AG04450 (cell line): ENCODE measurements around the gene PGM2. TPM values are rescaled to one million over a fixed set of nuclear protein-coding genes. Genes with fewer than 3 reads are reported as not detected.

Source experiments
- CTCF ChIA-PET: fragments of 300-600, 350-600 bp; formaldehyde crosslinking; extraction: SDS; loops from one replicate; lab custom pipeline; 2022; ENCODE audit warnings: antibody characterized with exemption, inconsistent platforms; lab: Charles Lee
- POLR2A ChIA-PET: fragments of 350-600 bp; formaldehyde crosslinking; extraction: SDS; loops from one replicate; lab custom pipeline; 2021; ENCODE audit warnings: antibody characterized with exemption, inconsistent platforms; lab: Yijun Ruan, JAX
- DNase-seq: peaks from one replicate; pipeline ENCODE4 v3.0.0-alpha.2; 2011; ENCODE audit warnings: low read depth, low spot score
- H3K27ac ChIP-seq: one replicate; pipeline ENCODE4 v1.5.1; 2012; ENCODE audit warnings: low read depth, low read length, control low read depth
- H3K27me3 ChIP-seq: one replicate; pipeline ENCODE4 v1.6.0; 2012; ENCODE audit warnings: low read length; ENCODE audit not compliant: control insufficient read depth, insufficient read depth
- H3K4me3 ChIP-seq: 2 replicates; pipeline ENCODE4 v1.5.1; 2011; ENCODE audit warnings: mild to moderate bottlenecking, low read depth, low read length, control low read depth
- H3K9me3 ChIP-seq: 2 replicates; pipeline ENCODE4 v1.5.1; 2012; ENCODE audit warnings: low read length; ENCODE audit not compliant: control insufficient read depth, insufficient read depth
- polyA plus RNA-seq: library from polyadenylated mRNA; depleted of rRNA; stranded (reverse); fragments of >200 nt; gene quantifications from 2 replicates; pipeline ENCODE4 v1.2.3, GENCODE V29; 2011
- TF ChIP-seq, protein P1 (sequence below): IDR thresholded peaks from 2 replicates; pipeline ENCODE4 v1.5.1; 2011; ENCODE audit warnings: low read depth, low read length, control low read depth, inconsistent platforms

Gene PGM2
- polyA plus RNA-seq, 1 experiment, result 24.1 TPM

DNA sequence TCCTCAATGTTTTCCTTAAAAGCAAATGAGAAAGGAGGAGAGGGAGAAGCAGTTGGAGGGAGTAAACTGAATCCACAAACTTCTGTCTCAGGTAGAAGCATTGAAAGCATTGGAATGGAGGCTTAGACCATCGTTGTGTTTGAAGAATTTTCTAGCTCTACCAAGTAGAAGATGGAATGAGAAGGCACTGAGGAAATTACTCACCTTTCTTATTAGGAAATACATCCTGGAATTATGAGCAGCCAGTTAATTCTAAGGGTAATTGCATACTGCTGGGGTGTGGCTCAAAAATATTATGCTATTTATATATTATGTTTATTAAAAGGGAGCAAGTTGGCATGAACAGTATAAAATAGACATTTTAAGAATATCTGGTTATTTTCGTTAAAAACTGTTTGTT is 12.9 kb downstream of the PGM2 start:
- H3K9me3 ChIP-seq, result no peaks in the 10 kb centered on the region
- H3K27me3 ChIP-seq, result no peaks in the 10 kb centered on the region
- no peak overlapping the region for H3K27ac ChIP-seq
- ChIA-PET CTCF (no interaction called here), POLR2A (no interaction called here)
- TF ChIP-seq, protein P1, sequence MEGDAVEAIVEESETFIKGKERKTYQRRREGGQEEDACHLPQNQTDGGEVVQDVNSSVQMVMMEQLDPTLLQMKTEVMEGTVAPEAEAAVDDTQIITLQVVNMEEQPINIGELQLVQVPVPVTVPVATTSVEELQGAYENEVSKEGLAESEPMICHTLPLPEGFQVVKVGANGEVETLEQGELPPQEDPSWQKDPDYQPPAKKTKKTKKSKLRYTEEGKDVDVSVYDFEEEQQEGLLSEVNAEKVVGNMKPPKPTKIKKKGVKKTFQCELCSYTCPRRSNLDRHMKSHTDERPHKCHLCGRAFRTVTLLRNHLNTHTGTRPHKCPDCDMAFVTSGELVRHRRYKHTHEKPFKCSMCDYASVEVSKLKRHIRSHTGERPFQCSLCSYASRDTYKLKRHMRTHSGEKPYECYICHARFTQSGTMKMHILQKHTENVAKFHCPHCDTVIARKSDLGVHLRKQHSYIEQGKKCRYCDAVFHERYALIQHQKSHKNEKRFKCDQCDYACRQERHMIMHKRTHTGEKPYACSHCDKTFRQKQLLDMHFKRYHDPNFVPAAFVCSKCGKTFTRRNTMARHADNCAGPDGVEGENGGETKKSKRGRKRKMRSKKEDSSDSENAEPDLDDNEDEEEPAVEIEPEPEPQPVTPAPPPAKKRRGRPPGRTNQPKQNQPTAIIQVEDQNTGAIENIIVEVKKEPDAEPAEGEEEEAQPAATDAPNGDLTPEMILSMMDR, result no peak
- no peak for DNase-seq
- H3K4me3 ChIP-seq, result no peak overlapping the region

DNA sequence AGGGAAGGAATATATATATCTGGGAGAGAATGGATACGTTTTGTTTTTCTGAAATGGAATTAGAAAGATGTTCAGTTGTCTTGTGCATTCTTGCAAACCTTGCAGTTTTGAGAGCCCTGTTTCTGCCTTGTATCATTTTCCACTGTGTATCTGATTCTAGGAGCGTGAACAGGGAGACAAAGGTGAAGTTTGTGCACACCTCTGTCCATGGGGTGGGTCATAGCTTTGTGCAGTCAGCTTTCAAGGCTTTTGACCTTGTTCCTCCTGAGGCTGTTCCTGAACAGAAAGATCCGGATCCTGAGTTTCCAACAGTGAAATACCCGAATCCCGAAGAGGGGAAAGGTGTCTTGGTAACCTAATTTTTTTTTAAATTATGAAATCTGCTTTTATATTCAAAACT is 17.7 kb downstream of the PGM2 start:
- TF ChIP-seq, protein P1, result no peak
- CTCF ChIA-PET, result no interaction called here
- Histone ChIP-seq H3K27ac (no peak overlapping the region), H3K9me3 (no peaks in the 10 kb centered on the region), H3K27me3 (no peaks in the 10 kb centered on the region), H3K4me3 (no peak overlapping the region)
- POLR2A ChIA-PET, result no interaction called here
- DNase-seq, result no peak

DNA sequence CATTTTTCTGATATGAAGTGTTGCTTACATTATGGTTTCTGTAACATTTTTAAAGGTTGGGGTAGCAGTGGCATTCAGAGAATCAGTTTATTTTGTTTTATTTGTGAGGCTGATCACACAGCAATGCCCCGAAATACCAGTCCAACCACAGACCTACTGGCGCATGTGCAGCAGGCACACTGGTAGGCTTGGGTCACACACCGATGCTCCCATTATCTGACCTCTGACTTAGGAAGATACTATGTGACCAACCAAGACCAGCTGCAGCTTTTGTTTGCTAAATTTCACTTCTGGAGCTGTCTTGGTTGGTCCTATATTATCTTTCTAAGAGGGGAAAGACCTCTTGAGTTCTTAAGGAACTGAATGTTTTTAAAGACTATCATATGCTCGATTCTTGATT is 18.7 kb downstream of the PGM2 start:
- ChIA-PET CTCF (interaction anchor here (0.6 kb wide), 1 partner anchor 10 kb away, joined by 3 read pairs; no protein-coding TSS in a partner anchor), POLR2A (no interaction called here)

DNA sequence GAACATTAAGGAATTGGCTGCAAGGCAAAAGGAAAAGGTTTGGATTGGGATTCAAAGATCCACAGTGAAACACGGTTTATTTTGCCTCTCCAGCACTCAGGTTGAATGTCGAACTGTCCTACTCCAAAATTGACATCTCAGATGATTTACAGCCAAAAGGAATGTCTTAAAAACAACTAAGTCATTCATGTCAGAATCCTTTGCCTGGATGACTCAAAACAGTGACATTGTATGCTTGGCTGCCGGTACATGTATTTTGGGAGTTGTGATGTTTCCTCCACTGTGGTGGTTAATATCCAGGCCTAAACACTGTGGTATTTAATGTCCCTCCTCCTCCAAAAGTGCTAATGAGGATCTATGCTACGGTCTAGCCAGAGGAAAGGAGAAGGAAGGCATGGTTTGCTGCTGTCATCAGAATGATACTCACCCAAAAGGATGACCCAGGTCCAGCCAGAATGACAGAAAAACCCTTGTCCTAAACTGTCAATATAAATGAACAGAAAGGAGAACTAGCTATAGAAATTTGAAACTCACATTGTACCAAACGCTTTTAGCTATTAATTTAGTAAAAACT is 20.9 kb downstream of the PGM2 start:
- ChIA-PET CTCF (no interaction called here), POLR2A (no interaction called here)
- no peak overlapping the region for H3K4me3 ChIP-seq
- no peak for DNase-seq
- no peaks in the 10 kb centered on the region for H3K27me3 ChIP-seq
- no peak overlapping the region for H3K27ac ChIP-seq
- TF ChIP-seq, protein P1, result no peak
- no peaks in the 10 kb centered on the region for H3K9me3 ChIP-seq

More for the DNA sequence above, 18.7 kb downstream of the PGM2 start:
- DNase-seq, result no peak
- no peaks in the 10 kb centered on the region for H3K9me3 ChIP-seq
- no peak overlapping the region for H3K4me3 ChIP-seq
- TF ChIP-seq, protein P1, result no peak
- no peak overlapping the region for H3K27ac ChIP-seq
- H3K27me3 ChIP-seq, result no peaks in the 10 kb centered on the region

DNA sequence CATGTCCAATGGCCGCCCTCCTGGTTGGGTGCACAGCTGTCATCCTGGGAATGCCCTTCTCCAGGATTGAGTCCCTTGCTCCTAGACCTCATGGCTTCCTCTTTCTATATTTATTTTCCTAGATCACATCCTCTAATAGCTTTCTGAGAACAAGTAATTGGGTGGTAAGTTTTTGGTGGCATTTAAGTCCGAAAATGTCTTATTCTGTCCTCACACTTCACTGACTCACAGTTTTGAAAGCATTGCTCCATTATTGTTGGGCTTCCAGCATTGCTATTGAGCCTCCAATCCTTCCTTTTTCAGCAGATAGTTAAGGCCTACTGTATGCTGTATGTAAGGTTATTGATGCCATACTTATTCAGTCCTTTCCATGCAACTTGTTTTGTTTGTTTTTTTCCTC is 25.9 kb downstream of the PGM2 start:
- H3K27ac ChIP-seq, result no peak overlapping the region
- TF ChIP-seq, protein P1, result no peak
- ChIA-PET CTCF (no interaction called here), POLR2A (no interaction called here)
- no peaks in the 10 kb centered on the region for H3K9me3 ChIP-seq
- DNase-seq, result no peak
- H3K27me3 ChIP-seq, result no peaks in the 10 kb centered on the region
- H3K4me3 ChIP-seq, result no peak overlapping the region
